B cell (primary cell): ENCODE results near the gene PXK. TPM values are rescaled to one million over a fixed set of nuclear protein-coding genes. Genes with fewer than 3 reads are reported as not detected.

Source experiments
- ATAC-seq: fragments of 200-7000 bp; cut with Tn5 transposase; one replicate; pipeline ENCODE4 v1.10.0; 2021; ENCODE audit warnings: low read depth, mild to moderate bottlenecking, moderate number of reproducible peaks, moderate library complexity
- CTCF ChIA-PET: fragments of 350-600 bp; sonication (Branson Sonifier 250); formaldehyde crosslinking; loops from one replicate; lab custom pipeline; 2021; ENCODE audit warnings: antibody characterized with exemption, inconsistent platforms; lab: Charles Lee
- POLR2A ChIA-PET: fragments of 350-600 bp; sonication (Branson Sonifier 250); formaldehyde crosslinking; loops from one replicate; lab custom pipeline; 2021; ENCODE audit warnings: antibody characterized with exemption; lab: Charles Lee
- DNase-seq: peaks from one replicate; pipeline ENCODE4 v3.0.0; 2013
- H2AFZ ChIP-seq: 2 replicates; pipeline ENCODE4 v1.6.1; 2012; ENCODE audit warnings: mild to moderate bottlenecking, low read depth, low read length; ENCODE audit not compliant: insufficient read depth, poor library complexity, severe bottlenecking
- H3K27ac ChIP-seq, 2 donors: 1 replicate in 1 of 2; 2 replicates in 1 of 2; pipeline ENCODE4 v1.5.1; 2012 to 2013; ENCODE audit warnings: low read length in 2 of 2, mild to moderate bottlenecking in 2 of 2, moderate library complexity in 1 of 2
- H3K27me3 ChIP-seq, 4 experiments: fragments of 200-600 bp in 1 of 4; sonication (generic) in 1 of 4; replicated peaks in 1 of 4; 1 replicate in 2 of 4; 2 replicates in 2 of 4; pipeline versions ENCODE4 v1.6.1 to v1.7.0; 2013 to 2016; ENCODE audit warnings: low read length in 3 of 4, mild to moderate bottlenecking in 2 of 4, mixed read lengths in 1 of 4, moderate library complexity in 1 of 4; ENCODE audit not compliant: insufficient read depth in 4 of 4, control insufficient read depth in 3 of 4; ENCODE audit errors: control extremely low read depth in 1 of 4
- H3K36me3 ChIP-seq, 2 experiments: replicated peaks in 1 of 2; 1 replicate in 1 of 2; 2 replicates in 1 of 2; pipeline versions ENCODE4 v1.6.1 to v1.7.1; 2013; ENCODE audit warnings: low read length in 1 of 2; ENCODE audit not compliant: insufficient read depth in 2 of 2, control insufficient read depth in 1 of 2; ENCODE audit errors: control extremely low read depth in 1 of 2, extremely low read depth in 1 of 2
- H3K4me1 ChIP-seq, 2 donors: fragments of 200-600 bp in 1 of 2; sonication (generic) in 1 of 2; 1 replicate in 1 of 2; 2 replicates in 1 of 2; pipeline versions ENCODE4 v1.5.1 to v1.6.1; 2013 to 2017; ENCODE audit warnings: low read length in 2 of 2; ENCODE audit not compliant: control insufficient read depth in 2 of 2, insufficient read depth in 2 of 2
- H3K4me2 ChIP-seq: replicated peaks from 2 replicates; pipeline ENCODE3; 2012; ENCODE audit warnings: mild to moderate bottlenecking, low read depth, low read length; ENCODE audit not compliant: poor library complexity, severe bottlenecking
- H3K4me3 ChIP-seq, 5 experiments: fragments of 200-600 bp in 1 of 5; sonication (generic) in 1 of 5; 1 replicate in 3 of 5; 2 replicates in 2 of 5; pipeline versions ENCODE4 v1.5.1 to v1.7.0; 2011 to 2016; ENCODE audit warnings: low read length in 4 of 5, mild to moderate bottlenecking in 4 of 5, low read depth in 2 of 5, control low read depth in 1 of 5, moderate library complexity in 1 of 5; ENCODE audit not compliant: insufficient read depth in 1 of 5; ENCODE audit errors: control extremely low read depth in 1 of 5, extremely low read depth in 1 of 5
- H3K79me2 ChIP-seq: fragments of 200-600 bp; sonication (generic); one replicate; pipeline ENCODE4 v1.6.0; 2016; ENCODE audit warnings: low read length; ENCODE audit not compliant: control insufficient read depth, insufficient read depth
- H3K9ac ChIP-seq: fragments of 200-600 bp; sonication (generic); 2 replicates; pipeline ENCODE4 v1.6.1; 2017; ENCODE audit warnings: mild to moderate bottlenecking, low read length, moderate library complexity
- H3K9me3 ChIP-seq, 3 donors: one replicate each; pipeline versions ENCODE4 v1.6.1 to v1.7.1; 2013; ENCODE audit warnings: low read length in 2 of 3; ENCODE audit not compliant: control insufficient read depth in 2 of 3, insufficient read depth in 1 of 3; ENCODE audit errors: control extremely low read depth in 1 of 3
- H4K20me1 ChIP-seq: 2 replicates; pipeline ENCODE4 v1.6.0; 2012; ENCODE audit warnings: mild to moderate bottlenecking, low read length; ENCODE audit not compliant: insufficient read depth, control insufficient read depth, poor library complexity, severe bottlenecking
- H3K27ac Mint-ChIP-seq: one replicate; pipeline ENCODE4 v1.8.0; 2021; ENCODE audit warnings: mixed read lengths
- H3K27me3 Mint-ChIP-seq: one replicate; pipeline ENCODE4 v1.8.0; 2021; ENCODE audit warnings: mixed read lengths
- H3K4me1 Mint-ChIP-seq: one replicate; pipeline ENCODE4 v1.8.0; 2021; ENCODE audit warnings: mixed read lengths
- H3K4me3 Mint-ChIP-seq: one replicate; pipeline ENCODE4 v1.8.0; 2021; ENCODE audit warnings: mixed read lengths
- H3K9me3 Mint-ChIP-seq: one replicate; pipeline ENCODE4 v1.8.0; 2022; ENCODE audit warnings: mixed read lengths; ENCODE audit not compliant: insufficient read depth
- EZH2 ChIP-seq: IDR thresholded peaks from 2 replicates; pipeline ENCODE4 v1.6.1; 2012; ENCODE audit warnings: borderline replicate concordance, low read depth, mild to moderate bottlenecking, moderate library complexity, low read length; ENCODE audit not compliant: insufficient read depth, poor library complexity, severe bottlenecking
- WGBS: methylation state at CpG from one replicate; pipeline ENCODE4 v1.1.5; 2013; ENCODE audit warnings: missing lambda C conversion rate; ENCODE audit not compliant: insufficient coverage; 5-methylcytosine and 5-hydroxymethylcytosine counted together
- intact Hi-C: fragments of 100-400 bp; cut with micrococcal nuclease; formaldehyde crosslinking; loops from one replicate; pipeline ENCODE4 v1.10.0; 2022
- polyA plus RNA-seq: library from polyadenylated mRNA; depleted of rRNA; stranded (reverse); fragments of >200 nt; gene quantifications from 2 replicates; pipeline ENCODE4 v1.2.3, GENCODE V29; 2012
- total RNA-seq, 2 donors: library from RNA; stranded (reverse); fragments of 120-200 nt in 1 of 2; gene quantifications; 1 replicate in 1 of 2; 2 replicates in 1 of 2; pipeline versions ENCODE4 v1.2.3 to v1.2.4, GENCODE V29; 2013 to 2022
- TF ChIP-seq, protein P1 (sequence below): fragments of 200-600 bp; IDR thresholded peaks from one replicate; pipeline ENCODE4 v1.8.0; 2022; ENCODE audit warnings: antibody characterized with exemption, mild to moderate bottlenecking

The PXK gene
- total and polyA plus RNA-seq, 2 donors (not counting 1 experiment from before 2014, with no cell fraction given), result 46.8 to 104 TPM

DNA sequence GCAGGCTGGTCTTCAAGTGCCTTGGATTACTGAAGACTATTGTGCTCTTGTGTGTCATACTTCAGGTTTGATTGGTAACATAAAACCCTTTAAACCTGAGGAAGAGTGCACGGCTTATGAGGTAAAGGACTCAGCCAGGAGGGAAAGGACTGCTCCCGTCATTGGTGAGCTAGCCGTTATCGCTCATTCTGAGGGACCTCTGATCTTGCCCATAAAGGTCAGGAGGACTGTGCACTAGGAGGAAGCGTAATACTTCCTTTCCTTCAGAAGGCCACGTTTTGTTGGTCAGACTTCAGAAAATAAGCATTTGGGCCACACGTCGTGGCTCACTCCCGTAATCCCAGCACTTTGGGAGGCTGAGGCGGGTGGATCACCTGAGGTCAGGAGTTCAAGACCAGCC lies 37.7 kb downstream of the PXK start:
- DNase-seq (no peak), ATAC-seq (no peak)
- intact Hi-C loops, result no loop called here
- Mint-ChIP-seq H3K27me3 (no peaks in the 10 kb centered on the region), H3K4me3 (no peak overlapping the region), H3K4me1 (peaks cover 38% of the 10 kb centered on the region), H3K9me3 (no peaks in the 10 kb centered on the region), H3K27ac (no peak overlapping the region)
- CTCF ChIA-PET, result interaction anchor here (0.6 kb wide), 1 partner anchor 14 kb away, joined by 3 read pairs; no protein-coding TSS in a partner anchor
- Histone ChIP-seq H3K27me3 (no peaks in the 10 kb centered on the region), H3K4me3 (no peak overlapping the region), H3K4me2 (no peak overlapping the region), H4K20me1 (peaks cover 43% of the 10 kb centered on the region), H3K9me3 (no peaks in the 10 kb centered on the region), H3K36me3 (peaks cover 0 to 30% of the 10 kb centered on the region in 2 experiments), H3K79me2 (peaks cover 96% of the 10 kb centered on the region), H2AFZ (no peak overlapping the region), H3K4me1 (peaks cover 19 to 25% of the 10 kb centered on the region in 2 donors), H3K9ac (no peak overlapping the region), H3K27ac (no peak overlapping the region)
- TF ChIP-seq EZH2, result no peak
- TF ChIP-seq, protein P1, sequence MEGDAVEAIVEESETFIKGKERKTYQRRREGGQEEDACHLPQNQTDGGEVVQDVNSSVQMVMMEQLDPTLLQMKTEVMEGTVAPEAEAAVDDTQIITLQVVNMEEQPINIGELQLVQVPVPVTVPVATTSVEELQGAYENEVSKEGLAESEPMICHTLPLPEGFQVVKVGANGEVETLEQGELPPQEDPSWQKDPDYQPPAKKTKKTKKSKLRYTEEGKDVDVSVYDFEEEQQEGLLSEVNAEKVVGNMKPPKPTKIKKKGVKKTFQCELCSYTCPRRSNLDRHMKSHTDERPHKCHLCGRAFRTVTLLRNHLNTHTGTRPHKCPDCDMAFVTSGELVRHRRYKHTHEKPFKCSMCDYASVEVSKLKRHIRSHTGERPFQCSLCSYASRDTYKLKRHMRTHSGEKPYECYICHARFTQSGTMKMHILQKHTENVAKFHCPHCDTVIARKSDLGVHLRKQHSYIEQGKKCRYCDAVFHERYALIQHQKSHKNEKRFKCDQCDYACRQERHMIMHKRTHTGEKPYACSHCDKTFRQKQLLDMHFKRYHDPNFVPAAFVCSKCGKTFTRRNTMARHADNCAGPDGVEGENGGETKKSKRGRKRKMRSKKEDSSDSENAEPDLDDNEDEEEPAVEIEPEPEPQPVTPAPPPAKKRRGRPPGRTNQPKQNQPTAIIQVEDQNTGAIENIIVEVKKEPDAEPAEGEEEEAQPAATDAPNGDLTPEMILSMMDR, result no peak
- POLR2A ChIA-PET, result no interaction called here
- WGBS, result 93% methylated on average over 9 of the region's 10 CpGs

GRCh38 chr3:58371754-58372153 lies 39.1 kb downstream of the PXK start:
- ChIA-PET CTCF (no interaction called here), POLR2A (no interaction called here)
- no peaks in the 10 kb centered on the region for H3K9me3 Mint-ChIP-seq
- Histone ChIP-seq H3K36me3 (peaks cover 0 to 30% of the 10 kb centered on the region in 2 experiments), H2AFZ (no peak overlapping the region), H3K4me2 (no peak overlapping the region), H3K27ac (peak overlapping the region in 1 of 2 donors; percentile 8), H4K20me1 (peaks cover 34% of the 10 kb centered on the region), H3K9ac (no peak overlapping the region), H3K27me3 (no peaks in the 10 kb centered on the region), H3K9me3 (no peaks in the 10 kb centered on the region), H3K79me2 (peaks cover 89% of the 10 kb centered on the region), H3K4me3 (no peak overlapping the region), H3K4me1 (peaks cover 5 to 19% of the 10 kb centered on the region in 2 donors)
- no peak for ATAC-seq
- intact Hi-C loops, result no loop called here
- no peak overlapping the region for H3K4me3 Mint-ChIP-seq
- no peaks in the 10 kb centered on the region for H3K27me3 Mint-ChIP-seq
- no peak for DNase-seq
- peaks cover 27% of the 10 kb centered on the region for H3K4me1 Mint-ChIP-seq
- no peak overlapping the region for H3K27ac Mint-ChIP-seq
- TF ChIP-seq, protein P1, result no peak
- no peak for TF ChIP-seq EZH2
